SW480 (cell line): ENCODE measurements around the gene POLN.

Experiments
- DNase-seq: peaks from one replicate; pipeline ENCODE4 v3.0.0-alpha.2; 2016; ENCODE audit warnings: low spot score

The POLN gene

GRCh38 chr4:2262145-2262943 is 20.4 kb upstream of the POLN start:
- peak; percentile 98 for DNase-seq

DNA sequence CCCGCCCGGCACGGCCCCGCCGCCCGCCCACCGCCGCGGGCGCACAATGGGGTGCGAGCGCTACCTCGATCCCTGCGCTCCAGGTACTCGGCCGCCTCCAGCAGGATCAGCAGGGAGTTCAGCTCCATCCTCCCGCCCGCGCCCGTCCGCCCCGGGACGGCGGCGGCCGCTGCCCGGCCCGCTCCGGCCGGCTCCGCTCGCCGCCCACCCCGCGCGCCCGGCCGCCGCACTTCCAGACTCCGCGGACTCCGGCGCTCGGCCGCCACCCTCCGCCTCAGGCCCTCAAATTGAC is 19.9 kb upstream of the POLN start, which contains the start of gene MXD4:
Gene MXD4 (minus strand): TSS at position 257 of the 292 bp plus-strand sequence. CDS start 129 bp downstream, at position 128.
- no peak for DNase-seq

GRCh38 chr4:2261110-2261852 is 19.4 kb upstream of the POLN start:
- no peak for DNase-seq

- DNase-seq, result no peak
These were observed 18.6 kb upstream of the POLN start for GRCh38 chr4:2260344-2261109.

- DNase-seq, result no peak
These were observed 17.8 kb upstream of the POLN start for GRCh38 chr4:2259541-2260343.

GRCh38 chr4:2259036-2259540 is 17.2 kb upstream of the POLN start:
- no peak for DNase-seq

GRCh38 chr4:2258091-2259035 is 16.4 kb upstream of the POLN start:
- no peak for DNase-seq

DNA sequence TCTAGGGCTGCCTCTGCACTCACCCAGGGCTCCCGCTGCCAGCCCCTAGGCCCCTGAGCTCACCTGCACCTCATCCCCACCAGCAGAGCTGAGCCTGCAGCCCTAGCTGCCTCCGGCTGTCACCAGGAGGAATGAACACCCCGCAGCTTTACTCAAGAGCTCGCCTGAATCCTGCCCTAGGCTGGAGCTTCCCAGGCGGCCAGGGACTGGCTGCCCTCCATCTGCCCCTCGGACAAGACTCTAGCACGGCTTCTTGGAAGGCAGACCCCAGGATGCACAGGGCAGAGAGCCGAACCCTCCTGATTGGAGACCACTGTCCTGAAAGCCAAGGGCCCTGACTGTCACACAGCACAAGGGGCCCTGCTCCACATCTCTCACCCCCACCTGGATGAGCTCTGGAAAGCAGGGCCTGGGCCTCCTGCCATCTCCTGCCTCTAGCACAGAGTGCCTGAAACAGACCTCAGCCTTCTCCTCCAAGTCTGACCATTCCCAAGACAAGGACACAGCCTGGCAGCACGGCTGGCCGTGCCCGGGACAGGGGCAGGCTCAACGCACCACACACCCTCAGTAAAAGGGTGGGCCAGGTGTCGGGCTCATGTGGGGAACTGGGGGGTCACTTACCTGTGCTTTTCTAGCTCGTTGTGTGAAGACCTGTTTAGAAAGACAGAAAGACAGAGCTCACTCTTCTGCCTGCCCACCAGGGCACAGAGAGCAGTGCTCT is 15.6 kb upstream of the POLN start:
- DNase-seq, result no peak

GRCh38 chr4:2256781-2257191 is 14.9 kb upstream of the POLN start:
- DNase-seq, result no peak

DNA sequence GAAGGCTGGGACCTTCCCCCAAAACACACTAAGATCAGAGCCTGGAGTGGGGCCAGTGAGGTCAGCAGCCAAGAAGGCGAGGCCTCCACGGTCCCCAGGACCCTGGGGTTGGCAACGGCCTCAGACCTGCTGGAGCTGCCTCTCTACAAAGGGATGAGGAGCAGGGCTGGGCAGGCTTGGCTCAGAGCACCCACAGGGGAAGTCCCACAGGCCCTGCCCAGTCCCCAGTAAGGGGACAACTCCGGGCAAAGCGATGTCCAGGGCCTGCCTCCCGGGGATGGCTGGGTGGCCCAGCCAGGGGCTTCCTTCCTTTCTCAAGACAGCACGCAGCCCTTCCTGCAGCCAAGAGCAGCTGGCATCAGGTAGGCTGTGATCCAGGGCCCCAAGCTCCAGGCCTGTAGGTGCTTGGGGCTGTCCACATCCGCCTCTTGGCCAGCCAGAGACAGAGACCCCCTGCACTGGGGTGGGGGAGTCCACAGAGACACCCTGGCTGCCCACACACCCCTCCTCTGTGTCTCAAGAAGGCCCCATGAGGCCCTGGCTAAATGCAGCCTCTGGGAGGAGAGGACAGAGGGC is 14.3 kb upstream of the POLN start:
- DNase-seq, result no peak

DNA sequence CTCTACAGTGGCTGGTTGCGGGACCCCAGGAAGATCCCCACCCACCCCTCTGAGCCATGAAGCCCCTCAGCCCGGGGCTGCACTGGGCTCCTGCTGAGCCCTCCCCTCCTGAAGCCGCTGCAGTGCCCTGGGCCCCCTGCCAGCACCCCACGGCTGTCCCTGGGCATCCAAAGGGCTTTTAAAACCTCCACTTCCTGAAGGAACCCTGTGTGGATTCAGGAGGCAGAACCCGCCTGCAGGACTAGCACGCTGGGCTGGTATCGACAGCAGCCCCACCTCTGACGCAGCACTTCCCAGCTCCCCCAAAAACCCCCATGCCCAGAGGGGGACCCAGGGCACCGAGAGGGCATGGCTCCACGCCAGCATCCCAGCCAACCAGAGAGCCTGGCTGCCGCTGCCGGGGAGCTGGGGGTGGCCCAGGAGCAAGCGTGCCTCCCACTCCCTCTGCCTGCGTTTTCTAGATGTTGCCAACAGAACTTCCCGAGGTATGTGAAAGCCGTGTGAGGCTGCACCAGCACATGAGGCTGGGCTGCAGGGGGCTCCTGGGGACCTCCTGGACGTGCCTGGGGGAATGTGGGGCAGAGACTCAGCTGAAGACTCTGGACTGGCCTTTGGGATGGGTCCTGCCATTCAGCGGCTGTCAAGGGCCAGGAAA is 13.7 kb upstream of the POLN start:
- DNase-seq, result no peak

DNA sequence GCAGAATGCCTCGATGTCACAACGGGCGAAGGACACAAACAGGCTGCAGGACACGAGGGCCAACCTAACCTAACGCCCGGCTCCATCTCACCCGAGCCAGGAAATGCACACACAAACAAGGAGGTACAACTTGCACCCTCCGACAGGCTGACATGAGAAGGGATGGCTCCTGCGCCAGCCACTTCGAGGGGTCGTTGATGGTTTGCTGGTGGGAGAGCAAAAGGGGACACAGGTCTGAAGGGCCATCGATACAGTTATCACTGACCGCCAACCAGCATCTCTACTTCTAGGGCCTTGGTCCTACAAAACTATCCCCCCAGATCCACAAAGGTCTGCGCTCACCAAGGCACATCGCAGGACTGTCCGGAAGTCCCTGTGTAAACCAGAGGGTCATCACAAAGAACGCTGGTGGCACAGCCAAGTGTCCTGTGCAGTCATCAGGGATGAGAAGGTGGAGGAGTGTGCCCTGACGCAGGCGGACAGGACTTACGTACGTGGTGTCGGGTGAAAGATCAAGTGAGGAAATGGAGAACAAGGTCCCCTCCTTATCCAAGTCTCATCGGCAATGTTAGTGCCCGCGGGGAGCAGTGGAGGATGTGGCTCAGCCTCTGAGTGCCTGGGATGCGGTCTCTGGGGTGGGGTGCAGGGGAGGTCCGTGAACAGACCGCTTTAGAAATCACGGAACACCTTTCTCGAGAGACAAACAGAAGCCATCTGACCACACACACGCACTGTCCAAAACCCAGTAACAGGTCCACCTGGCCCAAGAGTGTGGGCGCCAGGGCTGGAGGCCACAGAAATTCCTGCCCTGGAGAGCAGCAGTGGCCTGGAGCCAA is 13.0 kb upstream of the POLN start:
- DNase-seq, result no peak

GRCh38 chr4:2253160-2254084 is 11.5 kb upstream of the POLN start:
- no peak for DNase-seq

GRCh38 chr4:2252530-2253091 is 10.7 kb upstream of the POLN start:
- DNase-seq, result no peak

DNA sequence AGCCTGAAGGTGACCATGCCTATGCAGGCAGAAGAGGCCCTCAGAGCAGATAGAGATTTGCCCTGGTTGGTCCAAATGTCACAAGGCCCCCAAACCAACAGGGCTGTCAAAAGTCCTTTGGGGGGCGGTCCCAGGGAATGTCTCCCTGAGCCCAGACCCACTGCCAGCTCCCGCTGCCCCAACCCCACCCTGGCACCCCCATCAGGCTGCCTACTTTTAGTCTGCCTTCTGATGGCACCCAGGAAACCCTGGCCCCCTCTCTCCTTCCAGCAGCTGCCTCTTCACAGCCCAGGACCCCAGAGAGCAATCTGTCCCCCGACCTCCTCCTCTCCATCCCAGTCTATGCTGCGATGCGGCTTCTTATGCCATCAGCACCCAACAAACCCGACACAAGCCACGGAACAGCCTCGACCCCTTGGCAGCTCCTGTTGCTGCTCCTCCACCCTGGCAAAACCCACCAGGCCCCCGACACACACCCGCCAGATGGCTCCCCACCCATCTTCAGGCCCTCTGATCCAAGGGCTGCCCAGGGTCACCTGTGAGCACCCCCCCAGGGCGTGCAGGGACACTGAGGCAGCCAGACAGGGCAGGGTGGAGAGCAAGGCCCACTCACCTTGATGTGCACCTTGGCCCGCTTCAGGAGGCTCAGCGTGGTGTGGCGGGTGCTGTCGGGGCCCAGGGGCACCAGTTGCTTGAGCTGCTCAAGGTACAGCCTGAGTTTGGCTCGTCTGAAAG is 10.0 kb upstream of the POLN start:
- DNase-seq, result no peak
